Spleen (tissue), 11 donors: ENCODE data around the gene SHH. TPM values are rescaled to one million over a fixed set of nuclear protein-coding genes. Genes with fewer than 3 reads are reported as not detected.

ENCODE experiments used
- DNase-seq: peaks from one replicate; pipeline ENCODE4 v3.0.0-alpha.2; 2020
- H3K27ac ChIP-seq, 8 donors: fragments of 200-600 bp; sonication (generic) in 7 of 8; 1 replicate in 4 of 8; 2 replicates in 4 of 8; pipeline versions ENCODE4 v1.5.0 to v1.8.0; 2016 to 2021; ENCODE audit warnings: inconsistent platforms in 4 of 8, mild to moderate bottlenecking in 4 of 8, moderate library complexity in 1 of 8
- H3K27me3 ChIP-seq, 7 donors: fragments of 200-600 bp; sonication (generic) in 6 of 7; replicated peaks in 1 of 7; 1 replicate in 4 of 7; 2 replicates in 3 of 7; pipeline versions ENCODE4 v1.5.0 to v1.8.0; 2016 to 2021; ENCODE audit warnings: inconsistent platforms in 3 of 7, mild to moderate bottlenecking in 1 of 7
- H3K36me3 ChIP-seq, 6 donors: fragments of 200-600 bp; sonication (generic) in 5 of 6; 1 replicate in 4 of 6; 2 replicates in 2 of 6; pipeline versions ENCODE4 v1.5.0 to v1.8.0; 2016 to 2021; ENCODE audit warnings: inconsistent platforms in 2 of 6
- H3K4me1 ChIP-seq, 6 donors: fragments of 200-600 bp; sonication (generic) in 5 of 6; 1 replicate in 3 of 6; 2 replicates in 3 of 6; pipeline versions ENCODE4 v1.5.0 to v1.8.0; 2016 to 2021; ENCODE audit warnings: inconsistent platforms in 3 of 6
- H3K4me3 ChIP-seq, 8 donors: fragments of 200-600 bp; sonication (generic) in 7 of 8; 1 replicate in 4 of 8; 2 replicates in 4 of 8; pipeline versions ENCODE4 v1.5.0 to v1.8.0; 2016 to 2021; ENCODE audit warnings: inconsistent platforms in 4 of 8, mild to moderate bottlenecking in 4 of 8, moderate library complexity in 2 of 8
- H3K9me3 ChIP-seq, 8 donors: fragments of 200-600 bp; sonication (generic) in 7 of 8; 1 replicate in 4 of 8; 2 replicates in 4 of 8; pipeline versions ENCODE4 v1.5.0 to v1.8.0; 2016 to 2021; ENCODE audit warnings: inconsistent platforms in 4 of 8
- POLR2A ChIP-seq, 3 donors: fragments of 450-650 bp; IDR thresholded peaks; one replicate each; pipeline ENCODE4 v1.5.1; 2017; ENCODE audit warnings: antibody characterized with exemption in 3 of 3, mild to moderate bottlenecking in 1 of 3
- POLR2AphosphoS5 ChIP-seq, 3 donors: sonication (generic); formaldehyde crosslinking; IDR thresholded peaks; one replicate each; pipeline ENCODE4 v1.5.1; 2017; ENCODE audit warnings: antibody characterized with exemption in 3 of 3
- WGBS, 5 donors: extraction: QIAGEN DNeasy Blood & Tissue Kit in 3 of 5; methylation state at CpG; one replicate each; pipeline versions ENCODE4 v1.1.5 to v1.1.7; 2013 to 2018; 5-methylcytosine and 5-hydroxymethylcytosine counted together
- intact Hi-C: fragments of 100-400 bp; cut with DNase I; formaldehyde crosslinking; loops from one replicate; pipeline ENCODE4 v1.15.0; 2023; ENCODE audit warnings: low total_unique reads
- polyA plus RNA-seq, 3 donors: library from polyadenylated mRNA; stranded (reverse); fragments of 200-250 nt; gene quantifications; one replicate each; pipeline ENCODE4 v1.2.1, GENCODE V29; 2013
- total RNA-seq, 7 donors: library from RNA; depleted of rRNA in 3 of 7; stranded (reverse); fragments of >200 nt in 3 of 7; fragmentation: NEBNext Ultra II Directional in 4 of 7; extraction: Animal tissue kit (Norgen Biotek cat#: 25700) in 4 of 7; gene quantifications; one replicate each; pipeline versions ENCODE4 v1.1.0 to v1.2.1, GENCODE V29; 2016 to 2021
- TF ChIP-seq, protein P1 (sequence below), 11 experiments: fragments of 200-600 bp in 7 of 11; fragments of 450-650 bp in 4 of 11; sonication (generic) in 4 of 11; IDR thresholded peaks in 8 of 11; conservative IDR thresholded peaks in 3 of 11; 1 replicate in 7 of 11; 2 replicates in 4 of 11; pipeline versions ENCODE4 v1.4.0 to v1.8.0; 2016 to 2021; ENCODE audit warnings: antibody characterized with exemption in 11 of 11, inconsistent platforms in 4 of 11, mild to moderate bottlenecking in 1 of 11
- donor health status: healthy with polysubstance abuse.
- donor health status: DM: no; HTN: no; CAD: no; lungs with moderate emphysema.
- donor health status: DM: no; HTN: no; CAD: no.
- donor health status: Bipolar disorder and iron deficiency.
- donor health status: healthy.
- donor health status: DM: no; HTN: no; CAD: no.
- donor health status: DM: yes; HTN: yes; CAD: no.

Gene SHH
- total and polyA plus RNA-seq, 10 donors = not detected

DNA sequence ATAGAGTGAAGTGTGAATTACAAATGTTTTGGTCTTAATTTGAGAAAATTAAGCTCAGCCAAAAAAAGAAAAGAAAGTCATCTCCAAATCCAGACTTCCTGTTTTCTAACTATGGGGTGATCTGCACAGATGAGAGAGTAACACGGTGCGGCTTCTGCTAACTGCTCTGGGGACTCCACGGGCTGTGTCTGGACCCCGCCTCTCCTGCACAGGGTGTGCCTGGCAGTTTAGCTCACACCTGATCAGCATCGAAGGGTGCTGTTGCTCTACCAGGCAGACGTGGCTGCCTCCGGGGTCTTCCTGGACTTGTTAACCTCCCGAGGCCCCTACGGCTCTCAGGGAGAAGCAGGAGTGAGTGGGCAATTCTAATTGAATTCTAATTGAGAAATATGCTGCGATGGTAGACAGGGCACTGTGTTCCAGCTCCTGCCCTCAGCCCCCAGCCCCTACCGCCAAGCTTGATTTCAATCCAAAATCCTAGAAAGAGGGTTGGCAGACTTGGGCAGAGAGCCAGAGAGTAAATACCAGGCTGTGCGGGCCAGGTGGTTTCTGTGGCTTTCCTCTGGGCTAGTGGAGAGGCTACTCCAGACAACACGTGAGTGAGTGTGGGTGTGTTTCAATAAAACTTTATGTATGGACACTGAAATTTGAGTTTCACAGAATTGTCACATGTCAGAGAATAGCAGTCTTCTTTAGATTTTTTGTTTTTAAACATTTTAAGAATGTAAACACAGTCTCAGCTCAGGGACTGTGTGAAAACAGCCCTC, 13.4 kb downstream of the SHH start:
- Histone ChIP-seq H3K27me3 (peaks cover 0 to 92% (median 61%) of the 10 kb centered on the region in 7 donors), H3K9me3 (peaks cover 0 to 4% (median 0%) of the 10 kb centered on the region in 8 donors), H3K4me3 (no peak overlapping the region), H3K36me3 (no peaks in the 10 kb centered on the region), H3K4me1 (peaks cover 5 to 32% (median 19%) of the 10 kb centered on the region in 6 donors), H3K27ac (no peak overlapping the region)
- WGBS, 5 donors = 27 to 47% (median 31%) methylated on average over 12 to 13 of the region's 13 CpGs
- TF ChIP-seq, protein P1, sequence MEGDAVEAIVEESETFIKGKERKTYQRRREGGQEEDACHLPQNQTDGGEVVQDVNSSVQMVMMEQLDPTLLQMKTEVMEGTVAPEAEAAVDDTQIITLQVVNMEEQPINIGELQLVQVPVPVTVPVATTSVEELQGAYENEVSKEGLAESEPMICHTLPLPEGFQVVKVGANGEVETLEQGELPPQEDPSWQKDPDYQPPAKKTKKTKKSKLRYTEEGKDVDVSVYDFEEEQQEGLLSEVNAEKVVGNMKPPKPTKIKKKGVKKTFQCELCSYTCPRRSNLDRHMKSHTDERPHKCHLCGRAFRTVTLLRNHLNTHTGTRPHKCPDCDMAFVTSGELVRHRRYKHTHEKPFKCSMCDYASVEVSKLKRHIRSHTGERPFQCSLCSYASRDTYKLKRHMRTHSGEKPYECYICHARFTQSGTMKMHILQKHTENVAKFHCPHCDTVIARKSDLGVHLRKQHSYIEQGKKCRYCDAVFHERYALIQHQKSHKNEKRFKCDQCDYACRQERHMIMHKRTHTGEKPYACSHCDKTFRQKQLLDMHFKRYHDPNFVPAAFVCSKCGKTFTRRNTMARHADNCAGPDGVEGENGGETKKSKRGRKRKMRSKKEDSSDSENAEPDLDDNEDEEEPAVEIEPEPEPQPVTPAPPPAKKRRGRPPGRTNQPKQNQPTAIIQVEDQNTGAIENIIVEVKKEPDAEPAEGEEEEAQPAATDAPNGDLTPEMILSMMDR (IDR thresholded peaks at IDR 0.05 in 8 of 11, conservative IDR thresholded peaks at IDR 0.05 in 3 of 11) = no peak
- TF ChIP-seq POLR2A (IDR thresholded peaks at IDR 0.05) (no peak), POLR2AphosphoS5 (IDR thresholded peaks at IDR 0.05) (no peak)
- DNase-seq = no peak
- intact Hi-C loops = loop anchor here (10.0 kb wide), 1 partner anchor 1016 kb away; no protein-coding TSS in a partner anchor

DNA sequence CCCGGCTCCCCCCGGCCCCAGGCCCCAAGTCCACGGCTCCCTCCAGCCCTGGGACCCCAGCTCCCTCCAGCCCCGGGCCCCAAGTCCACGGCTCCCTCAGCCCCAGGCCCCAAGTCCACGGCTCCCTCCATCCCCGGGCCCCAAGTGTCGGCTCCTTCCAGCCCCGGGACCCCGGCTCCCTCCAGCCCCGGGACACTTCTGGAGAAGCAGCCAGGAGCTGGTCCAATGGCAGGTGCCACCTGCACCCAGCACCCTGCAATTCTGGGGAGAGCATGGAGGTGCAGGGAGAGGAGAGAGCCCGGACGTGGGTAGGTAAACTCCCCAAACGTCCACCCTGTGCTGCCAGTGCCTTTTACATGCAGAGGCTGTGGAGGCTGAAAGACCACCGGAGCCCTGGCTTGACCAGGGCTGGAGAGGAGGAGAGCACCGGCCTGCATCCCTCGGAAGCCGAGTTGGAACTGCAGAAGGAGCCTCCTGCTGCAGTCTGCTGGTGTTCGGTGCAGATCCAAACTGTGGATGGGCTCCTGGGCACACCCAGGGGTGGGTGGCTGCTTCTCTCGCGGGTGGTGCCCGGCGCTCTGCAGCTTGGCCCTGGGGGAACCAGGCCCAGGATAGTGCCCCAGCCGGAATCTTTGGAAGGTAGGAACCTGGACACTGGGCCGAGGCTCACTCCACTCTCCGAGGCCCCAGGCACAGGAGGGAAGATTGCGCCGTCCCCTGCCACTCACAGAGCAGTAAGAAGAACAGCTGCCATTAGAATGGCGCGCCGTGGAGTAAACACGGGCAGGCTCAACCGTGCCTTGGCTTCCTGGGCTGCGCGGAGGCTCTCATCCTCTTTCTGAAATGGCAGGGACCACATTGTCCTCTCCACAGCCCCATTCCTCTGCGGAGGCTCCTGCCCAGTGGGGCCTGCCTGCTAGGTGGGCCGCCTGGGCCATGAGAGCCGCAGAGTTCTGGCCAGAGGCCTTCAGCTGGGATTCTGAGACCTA, 14.7 kb downstream of the SHH start:
- WGBS, 5 donors = 68 to 87% (median 75%) methylated on average over 16 to 38 of the region's 38 CpGs
- Histone ChIP-seq H3K4me1 (peaks cover 2 to 19% (median 8%) of the 10 kb centered on the region in 6 donors), H3K36me3 (no peaks in the 10 kb centered on the region), H3K4me3 (peak overlapping the region in 1 of 8 donors; percentile 28), H3K27ac (no peak overlapping the region), H3K27me3 (peaks cover 0 to 82% (median 48%) of the 10 kb centered on the region in 7 donors), H3K9me3 (no peaks in the 10 kb centered on the region)
- no peak for DNase-seq
- TF ChIP-seq, protein P1 (IDR thresholded peaks at IDR 0.05 in 8 of 11, conservative IDR thresholded peaks at IDR 0.05 in 3 of 11) = peak in 2 of 11 experiments; percentile 0 to 30
- TF ChIP-seq POLR2AphosphoS5 (IDR thresholded peaks at IDR 0.05) = no peak
- intact Hi-C loops = loop anchor here (10.0 kb wide), 1 partner anchor 1017 kb away; no protein-coding TSS in a partner anchor

DNA sequence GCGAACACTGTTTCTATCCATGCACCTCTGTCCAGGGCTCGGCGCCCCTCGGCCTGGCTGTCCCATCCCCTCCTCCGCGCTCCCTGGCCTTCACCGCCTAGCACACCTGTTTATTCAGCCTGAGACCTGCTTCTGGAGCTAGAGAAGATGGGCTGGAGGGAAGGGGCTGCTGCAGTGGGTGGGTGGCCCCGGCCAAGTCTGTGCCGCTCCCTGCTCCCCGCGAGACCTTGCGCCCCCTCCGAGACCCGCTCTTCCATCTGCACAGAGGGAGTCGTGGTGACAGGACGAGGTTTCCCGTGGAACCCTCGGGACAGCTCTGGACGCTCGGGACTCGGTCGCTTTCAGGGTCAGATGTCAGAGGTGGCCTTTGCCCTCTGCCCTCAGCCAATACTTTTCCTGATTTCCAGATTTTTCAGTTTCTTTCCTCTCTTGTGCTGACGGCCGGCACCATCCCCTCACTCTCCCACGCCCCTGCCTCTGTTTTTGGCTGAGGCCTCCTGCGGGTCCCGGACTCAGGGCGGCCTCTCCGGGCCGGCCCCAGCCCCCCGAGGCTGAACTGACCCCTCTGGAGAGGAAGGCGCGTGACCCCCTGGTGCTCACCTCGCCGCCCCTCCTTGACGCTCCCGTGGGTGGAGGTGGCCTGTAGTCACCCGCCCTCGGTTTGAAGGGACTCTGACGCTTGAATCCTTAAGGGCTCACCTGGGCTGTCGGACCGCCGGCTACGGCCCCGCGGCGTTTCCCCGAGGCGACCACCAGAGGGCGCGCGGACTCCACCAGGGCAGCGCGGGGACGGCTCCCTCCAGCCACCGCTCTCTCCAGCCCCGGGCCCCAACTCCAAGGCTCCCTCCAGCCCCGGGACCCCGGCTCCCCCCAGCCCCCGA, 15.6 kb downstream of the SHH start:
- H3K27ac ChIP-seq = no peak overlapping the region
- WGBS, 5 donors = 23 to 39% (median 29%) methylated on average over 48 to 60 of the region's 60 CpGs
- peak; percentile 92 for DNase-seq
- H3K27me3 ChIP-seq = peaks cover 0 to 72% (median 40%) of the 10 kb centered on the region in 7 donors
- TF ChIP-seq, protein P1 (IDR thresholded peaks at IDR 0.05 in 8 of 11, conservative IDR thresholded peaks at IDR 0.05 in 3 of 11) = peak; percentile 48 to 93 (median 88)
- no peak for TF ChIP-seq POLR2A (IDR thresholded peaks at IDR 0.05)
- intact Hi-C loops = loop anchor here (10.0 kb wide), 1 partner anchor 1018 kb away; no protein-coding TSS in a partner anchor
- H3K4me1 ChIP-seq = peaks cover 2 to 17% (median 8%) of the 10 kb centered on the region in 6 donors
- H3K9me3 ChIP-seq = no peaks in the 10 kb centered on the region
- no peaks in the 10 kb centered on the region for H3K36me3 ChIP-seq
- peak overlapping the region in 1 of 8 donors; percentile 28 for H3K4me3 ChIP-seq
